MCF 10A (cell line): ENCODE measurements around the gene AXL. TPM values are rescaled to one million over a fixed set of nuclear protein-coding genes. Genes with fewer than 3 reads are reported as not detected.
"Not testable (repeated sequence)": the region's sequence is repeated elsewhere in the genome, so short reads cannot be mapped to it uniquely, and the experiment has no call there.

ENCODE experiments used
- BruUV-seq: library from RNA; stranded (reverse); fragments of 400-500 nt; replicated peaks from 2 replicates; lab custom pipeline; 2021; lab: Mats Ljungman, UMichigan
- CTCF ChIA-PET: fragments of 300-600 bp; sonication (Branson Sonifier 250); formaldehyde crosslinking; extraction: SDS; loops from one replicate; lab custom pipeline; 2021; ENCODE audit warnings: antibody characterized with exemption, inconsistent platforms; lab: Yijun Ruan, JAX
- POLR2A ChIA-PET: fragments of 300-600, 350-650 bp; sonication (Branson Sonifier 250); formaldehyde crosslinking; extraction: SDS; loops from one replicate; lab custom pipeline; 2020; ENCODE audit warnings: antibody characterized with exemption, inconsistent platforms; lab: Yijun Ruan, JAX
- DNase-seq: peaks from one replicate; pipeline ENCODE4 v3.0.0-alpha.2; 2018; ENCODE audit not compliant: unreplicated experiment
- H3K27ac Mint-ChIP-seq: one replicate; pipeline ENCODE4 v1.8.0; 2022; ENCODE audit warnings: mild to moderate bottlenecking, low read depth, mixed read lengths; ENCODE audit not compliant: unreplicated experiment
- H3K27me3 Mint-ChIP-seq: one replicate; pipeline ENCODE4 v1.8.0; 2022; ENCODE audit warnings: mixed read lengths; ENCODE audit not compliant: insufficient read depth, unreplicated experiment
- H3K36me3 Mint-ChIP-seq: one replicate; pipeline ENCODE4 v1.8.0; 2022; ENCODE audit warnings: mild to moderate bottlenecking, moderate library complexity, mixed read lengths; ENCODE audit not compliant: insufficient read depth, unreplicated experiment
- H3K4me1 Mint-ChIP-seq: one replicate; pipeline ENCODE4 v1.8.0; 2022; ENCODE audit warnings: mixed read lengths; ENCODE audit not compliant: insufficient read depth, unreplicated experiment
- H3K4me3 Mint-ChIP-seq: one replicate; pipeline ENCODE4 v1.8.0; 2022; ENCODE audit warnings: mild to moderate bottlenecking, moderate library complexity, mixed read lengths; ENCODE audit not compliant: unreplicated experiment
- H3K9me3 Mint-ChIP-seq: one replicate; pipeline ENCODE4 v1.8.0; 2022; ENCODE audit warnings: mixed read lengths; ENCODE audit not compliant: unreplicated experiment
- CTCF ChIP-seq: fragments of 200-600 bp; IDR thresholded peaks from one replicate; pipeline ENCODE4 v1.8.0; 2022; ENCODE audit warnings: antibody characterized with exemption, mild to moderate bottlenecking; ENCODE audit not compliant: unreplicated experiment
- intact Hi-C: fragments of 100-400 bp; cut with micrococcal nuclease; formaldehyde crosslinking; loops from 2 replicates; pipeline ENCODE4 v1.14.1; 2022
- total RNA-seq: library from RNA; stranded (reverse); gene quantifications from 2 replicates; pipeline ENCODE4 v1.2.3, GENCODE V29; 2022

Gene AXL
- total RNA-seq, 1 experiment from 2014 or later = 165 TPM

- POLR2A ChIA-PET = interaction anchor here (0.6 to 14.1 kb wide), 20 partner anchors 8 to 1667 kb away, joined by 3 to 345 read pairs (median 4); partner anchors contain the start of genes COQ8B, HNRNPUL1 and ITPKC
- intact Hi-C loops = no loop called here
- Mint-ChIP-seq H3K36me3 (peaks cover 9% of the 10 kb centered on the region), H3K9me3 (no peaks in the 10 kb centered on the region), H3K27ac (peak overlapping the region; percentile 92), H3K4me3 (peak overlapping the region; percentile 74), H3K27me3 (no peaks in the 10 kb centered on the region), H3K4me1 (peaks cover 47% of the 10 kb centered on the region)
- TF ChIP-seq CTCF = no peak
- CTCF ChIA-PET = interaction anchor here (0.7 to 1.2 kb wide), 3 partner anchors 22 to 951 kb away, joined by 3 to 4 read pairs (median 3); no protein-coding TSS in a partner anchor
- DNase-seq = peak; percentile 91
- no TSS peak for BruUV-seq
Measured at GRCh38 chr19:41226053-41226873, 7.2 kb downstream of the AXL start.

GRCh38 chr19:41226874-41227390, 7.9 kb downstream of the AXL start:
- H3K36me3 Mint-ChIP-seq = peaks cover 7% of the 10 kb centered on the region
- H3K4me1 Mint-ChIP-seq = peaks cover 43% of the 10 kb centered on the region
- peak overlapping the region; percentile 92 for H3K27ac Mint-ChIP-seq
- H3K9me3 Mint-ChIP-seq = no peaks in the 10 kb centered on the region
- CTCF ChIA-PET = interaction anchor here (0.7 to 1.2 kb wide), 4 partner anchors 22 to 952 kb away, joined by 3 to 4 read pairs (median 3); no protein-coding TSS in a partner anchor
- intact Hi-C loops = no loop called here
- no peak for TF ChIP-seq CTCF
- POLR2A ChIA-PET = interaction anchor here (0.7 to 14.1 kb wide), 13 partner anchors 7 to 1007 kb away, joined by 3 to 345 read pairs (median 3); partner anchors contain the start of genes COQ8B, HNRNPUL1 and ITPKC
- H3K4me3 Mint-ChIP-seq = peak overlapping the region; percentile 70
- BruUV-seq = no TSS peak
- no peak for DNase-seq
- H3K27me3 Mint-ChIP-seq = no peaks in the 10 kb centered on the region

- Mint-ChIP-seq H3K27ac (no peak overlapping the region), H3K9me3 (no peaks in the 10 kb centered on the region), H3K36me3 (peaks cover 9% of the 10 kb centered on the region), H3K4me3 (no peak overlapping the region), H3K27me3 (no peaks in the 10 kb centered on the region), H3K4me1 (peaks cover 29% of the 10 kb centered on the region)
- ChIA-PET POLR2A (interaction anchor here (0.7 to 14.1 kb wide), 4 partner anchors 8 to 33 kb away, joined by 3 to 345 read pairs (median 5); partner anchors contain the start of genes AXL and HNRNPUL1), CTCF (interaction anchor here (1.4 kb wide), 1 partner anchor 8 kb away, joined by 7 read pairs; the partner anchor contains the start of gene AXL)
- intact Hi-C loops = no loop called here
- BruUV-seq = no TSS peak
- no peak for TF ChIP-seq CTCF
- DNase-seq = no peak
Measured at GRCh38 chr19:41228486-41228885, 9.5 kb downstream of the AXL start.

GRCh38 chr19:41229338-41229737, 10.3 kb downstream of the AXL start:
- CTCF ChIA-PET = interaction anchor here (0.5 to 1.4 kb wide), 2 partner anchors 9 to 30 kb away, joined by 3 to 7 read pairs; partner anchors contain the start of gene AXL
- Mint-ChIP-seq H3K36me3 (peaks cover 17% of the 10 kb centered on the region), H3K4me1 (peaks cover 20% of the 10 kb centered on the region)
- peak; percentile 69 for DNase-seq
- H3K4me3 Mint-ChIP-seq, H3K9me3 Mint-ChIP-seq, intact Hi-C loops, BruUV-seq, H3K27ac Mint-ChIP-seq, H3K27me3 Mint-ChIP-seq: not testable (repeated sequence)
- POLR2A ChIA-PET = interaction anchor here (0.7 to 14.1 kb wide), 5 partner anchors 10 to 33 kb away, joined by 3 to 345 read pairs (median 3); partner anchors contain the start of genes AXL and HNRNPUL1
